Activated CD4-positive, alpha-beta T cell treated with anti-CD3 and anti-CD28 coated beads, Interleukin-2, amount 10 ng/mL, durations not matched to agents 24 days and 14 days (primary cell): ENCODE data around the gene SRF. TPM values are rescaled to one million over a fixed set of nuclear protein-coding genes. Genes with fewer than 3 reads are reported as not detected.
"Not testable (repeated sequence)": the region's sequence is repeated elsewhere in the genome, so short reads cannot be mapped to it uniquely, and the experiment has no call there.

Experiments used
- DNase-seq: peaks from one replicate; pipeline ENCODE4 v3.0.0; 2022
- H3K27ac Mint-ChIP-seq: one replicate; pipeline ENCODE4 v1.8.0; 2022; ENCODE audit warnings: mild to moderate bottlenecking, mixed read lengths
- H3K27me3 Mint-ChIP-seq: one replicate; pipeline ENCODE4 v1.8.0; 2022; ENCODE audit warnings: mixed read lengths
- H3K36me3 Mint-ChIP-seq: one replicate; pipeline ENCODE4 v1.8.0; 2022; ENCODE audit warnings: low read depth, mild to moderate bottlenecking, mixed read lengths
- H3K4me1 Mint-ChIP-seq: one replicate; pipeline ENCODE4 v1.8.0; 2021; ENCODE audit warnings: mixed read lengths
- H3K4me3 Mint-ChIP-seq: one replicate; pipeline ENCODE4 v1.8.0; 2022; ENCODE audit warnings: mild to moderate bottlenecking, moderate library complexity, mixed read lengths
- H3K9me3 Mint-ChIP-seq: one replicate; pipeline ENCODE4 v1.8.0; 2021; ENCODE audit warnings: mixed read lengths
- intact Hi-C: fragments of 100-400 bp; cut with micrococcal nuclease; formaldehyde crosslinking; loops from one replicate; pipeline ENCODE4 v1.15.1; 2023
- total RNA-seq: library from RNA; stranded (reverse); gene quantifications from 2 replicates; pipeline ENCODE4 v1.2.3, GENCODE V29; 2022

SRF gene
- total RNA-seq, result 54.3 and 55.2 TPM in 2 replicates

- H3K4me1 Mint-ChIP-seq, result peaks cover 37% of the 10 kb centered on the region
- intact Hi-C loops, result loop anchor here (1.0 to 5.0 kb wide), 11 partner anchors 54 to 719 kb away; partner anchors contain the start of genes ABCC10, CNPY3, GTPBP2 and KLC4
- peak; percentile 100 for DNase-seq
- peaks cover 33% of the 10 kb centered on the region for H3K36me3 Mint-ChIP-seq
- H3K27ac Mint-ChIP-seq, result peak within 1 kb of the TSS; percentile 91
- H3K9me3 Mint-ChIP-seq, result no peaks in the 10 kb centered on the region
- peak within 1 kb of the TSS; percentile 94 for H3K4me3 Mint-ChIP-seq
- H3K27me3 Mint-ChIP-seq, result no peaks in the 10 kb centered on the region
Observed at GRCh38 chr6:43170931-43171706, at the start of gene SRF. Gene SRF (plus strand): TSS chr6:43171269. CDS start chr6:43171657, 388 bp downstream.

- Mint-ChIP-seq H3K27me3 (peaks cover 2% of the 10 kb centered on the region), H3K4me3 (no peak overlapping the region), H3K4me1 (no peaks in the 10 kb centered on the region), H3K9me3 (no peaks in the 10 kb centered on the region), H3K36me3 (no peaks in the 10 kb centered on the region), H3K27ac (no peak overlapping the region)
- no peak for DNase-seq
- intact Hi-C loops, result no loop called here
Observed at GRCh38 chr6:43122146-43122545, 48.9 kb upstream of the SRF start.

GRCh38 chr6:43123461-43124314, 47.4 kb upstream of the SRF start:
- Mint-ChIP-seq H3K9me3 (no peaks in the 10 kb centered on the region), H3K27me3 (peaks cover 2% of the 10 kb centered on the region), H3K4me1 (no peaks in the 10 kb centered on the region), H3K4me3 (no peak overlapping the region), H3K36me3 (no peaks in the 10 kb centered on the region), H3K27ac (no peak overlapping the region)
- DNase-seq, result no peak
- intact Hi-C loops, result no loop called here

- no peak for DNase-seq
- H3K9me3 Mint-ChIP-seq, result no peaks in the 10 kb centered on the region
- no peak overlapping the region for H3K27ac Mint-ChIP-seq
- H3K4me3 Mint-ChIP-seq, result no peak overlapping the region
- H3K4me1 Mint-ChIP-seq, result no peaks in the 10 kb centered on the region
- intact Hi-C loops, result no loop called here
- H3K27me3 Mint-ChIP-seq, result peaks cover 2% of the 10 kb centered on the region
- no peaks in the 10 kb centered on the region for H3K36me3 Mint-ChIP-seq
Observed at GRCh38 chr6:43124481-43124880, 46.6 kb upstream of the SRF start.

- H3K36me3 Mint-ChIP-seq, result no peaks in the 10 kb centered on the region
- no peak for DNase-seq
- H3K9me3 Mint-ChIP-seq, result no peaks in the 10 kb centered on the region
- H3K4me1 Mint-ChIP-seq, result no peaks in the 10 kb centered on the region
- no peaks in the 10 kb centered on the region for H3K27me3 Mint-ChIP-seq
- no peak overlapping the region for H3K4me3 Mint-ChIP-seq
- no peak overlapping the region for H3K27ac Mint-ChIP-seq
- intact Hi-C loops, result no loop called here
Observed at GRCh38 chr6:43125119-43125518, 46.0 kb upstream of the SRF start.

- no peaks in the 10 kb centered on the region for H3K4me1 Mint-ChIP-seq
- H3K27ac Mint-ChIP-seq, result no peak overlapping the region
- H3K4me3 Mint-ChIP-seq, result no peak overlapping the region
- no peak for DNase-seq
- no peaks in the 10 kb centered on the region for H3K27me3 Mint-ChIP-seq
- H3K36me3 Mint-ChIP-seq, result no peaks in the 10 kb centered on the region
- H3K9me3 Mint-ChIP-seq, result no peaks in the 10 kb centered on the region
- intact Hi-C loops, result no loop called here
Observed at GRCh38 chr6:43125555-43125954, 45.5 kb upstream of the SRF start.

GRCh38 chr6:43127180-43127579, 43.9 kb upstream of the SRF start:
- Mint-ChIP-seq H3K9me3 (no peaks in the 10 kb centered on the region), H3K27ac (no peak overlapping the region), H3K36me3 (no peaks in the 10 kb centered on the region), H3K4me3 (no peak overlapping the region), H3K27me3 (no peaks in the 10 kb centered on the region), H3K4me1 (no peaks in the 10 kb centered on the region)
- DNase-seq, result no peak
- intact Hi-C loops, result no loop called here

GRCh38 chr6:43127877-43128276, 43.2 kb upstream of the SRF start:
- H3K9me3 Mint-ChIP-seq, result no peaks in the 10 kb centered on the region
- H3K27me3 Mint-ChIP-seq, result no peaks in the 10 kb centered on the region
- intact Hi-C loops, result no loop called here
- DNase-seq, result no peak
- no peak overlapping the region for H3K4me3 Mint-ChIP-seq
- H3K36me3 Mint-ChIP-seq, result no peaks in the 10 kb centered on the region
- H3K27ac Mint-ChIP-seq, result no peak overlapping the region
- H3K4me1 Mint-ChIP-seq, result no peaks in the 10 kb centered on the region

- Mint-ChIP-seq H3K4me3 (no peak overlapping the region), H3K9me3 (no peaks in the 10 kb centered on the region), H3K4me1 (no peaks in the 10 kb centered on the region), H3K27me3 (no peaks in the 10 kb centered on the region), H3K36me3 (no peaks in the 10 kb centered on the region), H3K27ac (no peak overlapping the region)
- intact Hi-C loops, result no loop called here
- DNase-seq, result no peak
Observed at GRCh38 chr6:43128926-43129325, 42.1 kb upstream of the SRF start.

GRCh38 chr6:43129434-43130194, 41.5 kb upstream of the SRF start:
- no peaks in the 10 kb centered on the region for H3K4me1 Mint-ChIP-seq
- no peaks in the 10 kb centered on the region for H3K36me3 Mint-ChIP-seq
- no peaks in the 10 kb centered on the region for H3K27me3 Mint-ChIP-seq
- DNase-seq, result no peak
- H3K4me3 Mint-ChIP-seq, result no peak overlapping the region
- intact Hi-C loops, result no loop called here
- H3K27ac Mint-ChIP-seq, result no peak overlapping the region
- H3K9me3 Mint-ChIP-seq, result no peaks in the 10 kb centered on the region

GRCh38 chr6:43130429-43130828, 40.6 kb upstream of the SRF start:
- Mint-ChIP-seq H3K27ac (no peak overlapping the region), H3K9me3 (no peaks in the 10 kb centered on the region), H3K4me1 (no peaks in the 10 kb centered on the region), H3K36me3 (no peaks in the 10 kb centered on the region), H3K27me3 (no peaks in the 10 kb centered on the region), H3K4me3 (no peak overlapping the region)
- intact Hi-C loops, result no loop called here
- no peak for DNase-seq

GRCh38 chr6:43131379-43131778, 39.7 kb upstream of the SRF start:
- H3K9me3 Mint-ChIP-seq, DNase-seq, H3K4me3 Mint-ChIP-seq, H3K36me3 Mint-ChIP-seq, H3K27ac Mint-ChIP-seq, intact Hi-C loops, H3K27me3 Mint-ChIP-seq, H3K4me1 Mint-ChIP-seq: not testable (repeated sequence)

GRCh38 chr6:43138267-43138666, 32.8 kb upstream of the SRF start:
- no peaks in the 10 kb centered on the region for H3K36me3 Mint-ChIP-seq
- intact Hi-C loops, result no loop called here
- H3K4me1 Mint-ChIP-seq, result peaks cover 3% of the 10 kb centered on the region
- H3K4me3 Mint-ChIP-seq, result no peak overlapping the region
- no peaks in the 10 kb centered on the region for H3K27me3 Mint-ChIP-seq
- no peak overlapping the region for H3K27ac Mint-ChIP-seq
- H3K9me3 Mint-ChIP-seq, result no peaks in the 10 kb centered on the region
- DNase-seq, result no peak

GRCh38 chr6:43139973-43140372, 31.1 kb upstream of the SRF start:
- H3K36me3 Mint-ChIP-seq, H3K27ac Mint-ChIP-seq, H3K9me3 Mint-ChIP-seq, H3K27me3 Mint-ChIP-seq, H3K4me1 Mint-ChIP-seq, intact Hi-C loops, DNase-seq, H3K4me3 Mint-ChIP-seq: not testable (repeated sequence)
